Measurements from ENCODE around the gene RPUSD2.

Gene RPUSD2, protein sequence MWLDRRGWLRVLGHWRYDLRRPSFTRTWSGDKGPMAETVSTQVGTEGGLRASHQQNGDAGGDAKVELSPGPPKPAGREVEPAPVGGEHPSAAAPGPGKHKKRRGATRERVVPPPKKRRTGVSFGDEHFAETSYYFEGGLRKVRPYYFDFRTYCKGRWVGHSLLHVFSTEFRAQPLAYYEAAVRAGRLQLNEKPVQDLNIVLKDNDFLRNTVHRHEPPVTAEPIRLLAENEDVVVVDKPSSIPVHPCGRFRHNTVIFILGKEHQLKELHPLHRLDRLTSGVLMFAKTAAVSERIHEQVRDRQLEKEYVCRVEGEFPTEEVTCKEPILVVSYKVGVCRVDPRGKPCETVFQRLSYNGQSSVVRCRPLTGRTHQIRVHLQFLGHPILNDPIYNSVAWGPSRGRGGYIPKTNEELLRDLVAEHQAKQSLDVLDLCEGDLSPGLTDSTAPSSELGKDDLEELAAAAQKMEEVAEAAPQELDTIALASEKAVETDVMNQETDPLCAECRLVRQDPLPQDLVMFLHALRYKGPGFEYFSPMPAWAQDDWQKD

DNA sequence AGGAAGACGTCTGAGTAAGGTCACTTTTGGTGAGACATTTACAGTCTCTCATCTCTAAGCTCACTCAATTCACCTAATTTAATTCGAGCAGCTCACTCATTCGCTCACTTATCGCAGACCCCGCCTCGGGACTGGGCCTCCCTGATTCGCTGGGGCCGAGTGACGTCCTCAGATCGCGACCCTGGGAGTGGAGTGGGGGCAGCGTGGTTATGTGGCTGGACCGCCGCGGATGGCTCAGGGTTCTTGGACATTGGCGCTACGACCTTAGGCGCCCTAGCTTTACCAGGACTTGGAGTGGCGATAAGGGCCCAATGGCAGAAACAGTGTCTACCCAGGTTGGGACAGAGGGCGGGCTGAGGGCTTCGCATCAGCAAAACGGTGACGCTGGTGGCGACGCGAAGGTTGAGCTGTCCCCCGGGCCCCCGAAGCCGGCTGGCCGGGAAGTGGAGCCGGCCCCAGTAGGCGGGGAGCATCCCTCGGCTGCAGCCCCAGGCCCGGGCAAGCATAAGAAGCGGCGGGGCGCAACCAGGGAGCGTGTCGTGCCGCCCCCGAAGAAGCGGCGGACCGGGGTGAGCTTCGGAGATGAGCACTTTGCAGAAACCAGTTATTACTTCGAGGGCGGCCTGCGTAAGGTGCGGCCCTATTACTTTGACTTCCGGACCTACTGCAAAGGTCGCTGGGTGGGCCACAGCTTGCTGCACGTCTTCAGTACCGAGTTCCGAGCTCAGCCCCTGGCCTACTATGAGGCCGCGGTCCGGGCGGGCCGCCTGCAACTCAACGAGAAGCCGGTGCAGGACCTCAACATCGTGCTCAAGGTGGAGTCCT, at the start of gene RPUSD2:
Gene RPUSD2, plus strand, starts transcription at position 171 of the 825 bp plus-strand sequence. Its CDS starts 39 bp downstream, at position 210.
- DNase-seq: peak; percentile 94 to 95 (median 95)

DNA sequence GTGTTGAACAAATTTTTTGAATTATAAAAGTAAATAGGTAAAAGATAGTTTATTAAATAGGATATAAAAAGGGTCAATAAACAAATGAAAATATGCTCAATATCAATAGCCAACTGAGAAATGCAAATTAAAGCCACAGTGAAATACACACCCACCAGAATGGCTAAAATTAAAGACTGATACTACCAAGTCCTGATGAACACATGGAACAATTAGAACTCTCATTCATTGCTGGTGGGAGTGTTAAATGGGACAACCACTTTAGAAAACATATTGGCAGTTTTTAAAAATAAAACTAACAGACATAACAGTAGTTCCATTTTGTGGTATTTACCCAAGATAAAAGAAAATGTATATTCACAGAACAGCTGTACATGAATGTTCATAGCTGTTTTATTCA, 45.5 kb upstream of the RPUSD2 start:
- no peak for DNase-seq

DNA sequence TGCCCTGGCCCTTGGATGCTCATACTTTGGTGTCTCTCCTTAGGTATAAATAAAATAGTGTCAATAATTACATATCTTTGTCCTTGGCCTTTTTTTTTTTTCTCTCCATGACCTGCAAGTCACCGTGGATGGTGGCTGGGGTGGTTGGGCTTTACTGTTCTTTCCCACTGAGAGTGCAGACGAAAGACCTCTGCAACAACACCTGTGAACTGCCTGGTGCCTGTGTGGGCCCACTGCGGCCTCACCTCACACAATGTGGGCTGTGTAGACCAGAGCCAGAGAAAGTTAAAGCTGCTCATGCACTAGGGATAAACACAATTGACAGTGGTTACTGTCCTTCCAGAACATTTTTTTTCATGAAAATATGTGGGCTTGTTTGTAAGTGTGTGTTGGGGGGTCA, 43.2 kb upstream of the RPUSD2 start:
- no peak for DNase-seq

DNA sequence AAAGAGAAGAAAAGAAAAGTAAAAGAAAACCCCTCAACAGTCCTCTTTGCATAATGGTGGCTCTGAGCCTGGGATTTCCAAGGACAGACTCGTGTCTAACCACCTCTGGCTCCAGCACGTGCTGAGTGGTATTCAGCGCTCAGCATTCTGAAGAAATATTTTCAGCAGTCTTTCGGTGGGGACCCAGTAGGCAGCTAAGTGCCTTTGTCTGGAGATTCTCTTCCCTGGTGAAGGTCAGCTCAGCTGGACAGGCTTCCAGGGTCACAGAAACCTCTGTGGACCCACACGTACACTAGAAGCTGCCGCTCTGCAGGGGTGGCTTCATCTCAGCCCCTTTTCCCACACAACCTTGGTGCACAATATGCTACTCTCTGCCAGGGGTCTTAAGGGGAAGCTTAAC, 40.3 kb upstream of the RPUSD2 start:
- DNase-seq: no peak

DNA sequence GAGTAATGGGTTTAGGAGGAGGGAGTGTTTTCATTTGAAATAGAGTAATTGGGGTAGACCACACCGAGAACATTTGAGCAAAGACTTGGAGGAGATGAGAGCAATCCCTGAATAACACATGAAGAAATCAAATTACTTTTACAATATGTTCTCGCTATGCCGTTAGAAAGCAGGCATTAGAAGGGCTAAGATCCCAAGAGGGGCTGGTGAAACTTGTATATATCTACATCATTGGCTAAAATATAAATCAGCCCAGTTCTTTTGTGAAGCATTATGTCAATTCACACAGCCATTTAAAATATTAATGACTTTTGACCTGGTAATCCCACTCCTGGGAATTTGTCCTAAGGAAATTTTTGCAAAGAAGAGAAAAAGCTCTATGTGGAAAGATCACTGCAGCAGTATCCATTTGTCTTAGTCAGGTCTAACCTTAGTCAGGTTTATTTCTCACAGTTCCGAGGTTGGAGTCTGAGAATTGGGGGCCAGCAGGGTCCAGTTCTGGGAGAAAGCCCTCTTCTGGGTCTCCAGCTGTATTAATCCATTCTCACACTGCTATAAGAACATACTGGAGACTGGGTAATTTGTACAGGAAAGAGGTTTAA, 35.2 kb upstream of the RPUSD2 start:
- no peak for DNase-seq

DNA sequence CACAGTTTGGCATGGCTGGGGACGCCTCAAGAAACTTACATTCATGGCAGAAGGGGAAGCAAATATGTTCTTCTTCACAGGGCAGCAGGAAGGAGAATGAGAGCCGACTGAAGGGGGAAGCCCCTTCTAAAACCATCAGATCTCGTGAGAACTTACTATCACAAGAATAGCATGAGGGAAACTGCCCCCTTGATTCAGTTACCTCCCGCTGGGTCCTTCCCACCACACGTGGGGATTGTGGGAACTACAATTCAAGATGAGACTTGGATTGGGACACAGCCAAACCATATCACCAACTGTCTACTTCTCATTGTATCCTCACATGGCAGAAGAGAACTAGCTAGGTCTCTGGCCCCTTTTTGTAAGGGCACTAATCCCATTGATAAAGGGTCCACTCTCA, 34.7 kb upstream of the RPUSD2 start:
- no peak for DNase-seq

DNA sequence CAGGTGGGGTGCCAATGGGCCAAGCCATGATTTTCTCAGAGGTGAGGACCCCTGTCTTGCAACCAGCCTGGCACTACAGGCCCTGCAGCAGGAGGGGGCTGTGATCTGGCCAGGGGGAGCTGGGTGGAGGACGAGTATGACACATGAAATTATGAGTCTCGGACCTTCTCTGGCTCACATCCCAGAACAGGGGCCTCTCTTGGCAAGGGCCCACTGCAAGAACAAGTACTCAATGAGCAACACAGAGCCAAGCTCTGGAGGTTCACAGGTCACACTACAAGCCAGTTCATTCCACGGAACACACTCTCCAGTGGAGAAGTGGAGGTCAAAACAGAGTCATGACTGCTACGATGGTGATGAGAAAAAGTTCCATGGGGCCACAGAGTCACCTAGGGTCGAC, 32.6 kb upstream of the RPUSD2 start:
- DNase-seq: no peak

DNA sequence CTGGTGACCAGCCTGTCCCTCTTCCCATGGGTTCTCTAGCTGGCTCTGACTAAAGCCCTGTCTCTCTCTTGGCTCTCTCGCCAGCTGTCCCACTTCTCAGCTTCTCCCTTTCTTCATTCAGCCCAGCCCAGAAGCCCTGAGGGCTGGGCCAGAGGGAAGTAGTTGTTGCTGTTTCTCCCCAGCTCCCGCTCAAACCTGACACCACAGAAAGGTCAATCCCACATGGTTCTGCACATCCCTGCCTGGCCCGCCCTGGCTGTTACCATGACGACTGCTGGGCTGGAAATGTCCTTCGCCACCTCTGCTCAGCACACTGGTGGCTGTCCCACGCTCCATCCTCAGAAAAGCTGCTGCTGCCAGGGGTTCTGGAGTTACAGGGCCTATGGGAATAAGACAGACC, 30.1 kb upstream of the RPUSD2 start:
- DNase-seq: no peak

DNA sequence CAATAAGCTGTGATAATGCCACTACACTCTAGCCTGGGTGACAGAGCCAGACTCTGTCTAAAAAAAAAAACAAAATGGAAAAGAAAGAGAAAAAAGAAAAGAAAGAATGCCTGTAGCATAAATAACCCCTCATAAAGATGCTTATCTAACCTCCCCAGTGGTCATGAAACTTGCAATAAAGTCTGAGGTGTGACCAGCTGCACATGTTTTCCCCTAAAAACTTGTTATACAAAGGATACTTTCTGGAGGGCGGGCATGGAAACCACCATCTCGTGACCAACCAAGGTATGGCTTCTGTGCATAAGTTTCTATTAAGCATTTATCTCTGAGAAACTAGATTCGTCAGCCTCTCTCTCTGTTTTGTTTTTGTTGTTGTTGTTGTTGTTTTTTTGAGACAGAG, 26.0 kb upstream of the RPUSD2 start:
- no peak for DNase-seq

DNA sequence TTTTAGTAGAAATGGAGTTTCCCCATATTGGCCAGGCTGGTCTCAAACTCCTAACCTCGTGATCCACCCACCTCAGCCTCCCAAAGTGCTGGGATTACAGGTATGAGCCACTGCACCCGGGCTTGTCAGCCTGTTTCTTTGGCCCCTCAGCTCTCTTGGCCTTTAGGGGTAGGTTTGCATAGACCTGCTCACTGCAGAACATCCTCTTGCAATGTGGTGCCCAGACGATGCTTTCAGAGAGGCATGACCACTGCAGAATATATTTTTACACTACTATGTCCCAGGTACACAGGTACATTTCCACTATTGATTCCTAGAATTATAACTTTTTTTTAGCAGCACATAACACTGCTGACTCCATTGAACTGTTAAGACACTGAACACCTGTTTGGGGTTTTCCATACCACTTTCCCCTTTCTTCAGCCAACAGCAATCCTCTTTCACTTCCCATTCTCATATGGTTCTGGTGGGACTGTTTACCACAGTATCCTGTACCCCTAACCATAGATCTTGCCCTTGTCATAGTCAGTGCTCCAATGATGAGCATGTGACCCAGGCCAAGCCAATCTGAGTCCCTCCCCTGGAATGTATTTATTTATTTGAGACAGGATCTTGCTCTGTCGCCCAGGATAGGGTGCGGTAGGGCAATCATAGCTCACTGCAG, 25.3 kb upstream of the RPUSD2 start:
- DNase-seq: no peak

DNA sequence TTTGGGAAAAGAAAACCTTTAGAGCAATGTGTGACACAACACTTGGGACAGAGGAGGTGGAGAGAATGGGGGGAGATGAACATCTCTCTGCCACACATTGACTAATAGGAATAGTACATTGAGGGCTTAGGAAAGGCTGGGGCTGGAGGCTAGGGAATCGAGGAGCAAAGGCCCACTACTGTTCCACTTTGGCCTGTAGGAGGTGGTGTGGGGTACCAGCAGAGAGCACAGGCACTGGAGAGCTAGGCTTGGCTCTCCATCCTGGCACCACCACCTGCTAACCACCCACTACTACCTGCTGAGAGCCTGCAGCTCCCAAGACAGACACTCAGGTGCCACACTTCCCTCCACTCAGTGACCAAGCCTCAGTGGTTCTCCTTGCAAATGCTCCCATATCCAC, 23.6 kb upstream of the RPUSD2 start:
- no peak for DNase-seq

DNA sequence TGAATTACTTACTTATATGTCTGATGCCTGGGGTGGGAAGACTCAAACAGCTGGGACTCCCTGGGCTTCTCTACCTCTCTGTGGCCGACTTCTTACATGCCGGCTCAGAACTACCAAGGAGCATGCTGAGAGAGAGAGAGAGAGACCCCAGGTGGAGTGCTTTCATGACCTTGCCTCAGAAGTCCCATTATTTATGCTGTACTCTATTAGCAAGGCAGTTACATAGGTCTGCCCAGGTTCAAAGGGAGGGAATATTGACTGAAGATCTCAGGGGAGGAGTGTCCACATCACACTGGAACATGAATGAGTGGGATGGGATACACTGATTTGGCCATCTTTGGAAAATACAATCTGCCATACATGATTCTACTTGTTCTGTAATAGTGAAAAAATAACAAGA, 20.5 kb upstream of the RPUSD2 start:
- DNase-seq: no peak

DNA sequence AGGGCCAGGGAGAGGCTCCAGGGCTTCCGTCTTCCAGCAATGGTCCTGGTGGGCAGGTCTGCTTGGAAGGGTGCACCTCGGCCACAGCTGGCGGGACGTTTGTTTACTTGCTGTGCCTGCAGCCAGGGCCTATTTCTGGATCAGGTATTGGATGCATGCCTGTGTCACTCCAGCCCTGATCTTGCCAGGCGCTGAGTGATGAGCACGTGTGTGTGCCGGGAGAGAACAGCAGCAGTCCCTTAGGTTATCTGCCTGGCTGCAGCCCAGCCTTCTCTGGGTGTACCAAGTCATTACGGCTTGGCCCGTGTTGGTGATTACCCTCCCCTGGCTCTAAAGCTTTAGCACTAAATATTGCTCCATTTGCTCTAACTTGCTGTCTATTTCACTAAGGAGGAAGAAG, 19.2 kb upstream of the RPUSD2 start:
- DNase-seq: peak in 1 of 3 donors; percentile 12

DNA sequence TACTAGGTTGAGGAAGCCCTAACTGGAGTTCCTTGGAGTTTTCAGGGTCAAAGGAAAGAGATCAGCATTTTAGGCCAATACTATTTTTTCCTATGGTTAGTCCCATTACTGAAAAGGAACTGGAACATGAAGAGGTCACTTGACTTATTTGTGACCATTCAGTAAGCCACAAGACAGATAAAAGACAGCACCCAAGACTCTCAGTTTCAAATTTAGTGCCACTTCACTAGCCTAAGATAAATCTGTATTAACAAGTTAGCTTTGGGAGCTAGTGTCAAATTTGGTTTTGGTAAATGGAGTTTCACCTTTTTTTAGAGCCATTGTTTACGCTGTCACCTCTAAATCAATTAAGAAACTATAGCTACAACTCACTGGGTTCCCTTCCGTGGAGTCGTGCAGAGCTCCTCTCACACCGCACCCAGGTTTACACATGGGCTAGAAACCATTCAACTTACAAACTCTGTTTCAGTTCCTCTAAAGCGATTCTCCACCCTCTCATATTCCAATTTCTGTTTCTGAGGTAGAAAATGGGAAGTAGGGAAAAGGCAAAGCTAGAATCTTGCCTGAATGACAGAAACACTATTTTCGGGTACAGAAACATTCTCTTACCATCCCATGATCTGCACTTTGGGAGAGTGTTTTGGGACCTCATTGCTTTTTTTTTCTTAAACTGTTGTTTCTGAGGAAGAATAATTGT, 18.6 kb upstream of the RPUSD2 start:
- peak; percentile 69 to 84 (median 83) for DNase-seq

DNA sequence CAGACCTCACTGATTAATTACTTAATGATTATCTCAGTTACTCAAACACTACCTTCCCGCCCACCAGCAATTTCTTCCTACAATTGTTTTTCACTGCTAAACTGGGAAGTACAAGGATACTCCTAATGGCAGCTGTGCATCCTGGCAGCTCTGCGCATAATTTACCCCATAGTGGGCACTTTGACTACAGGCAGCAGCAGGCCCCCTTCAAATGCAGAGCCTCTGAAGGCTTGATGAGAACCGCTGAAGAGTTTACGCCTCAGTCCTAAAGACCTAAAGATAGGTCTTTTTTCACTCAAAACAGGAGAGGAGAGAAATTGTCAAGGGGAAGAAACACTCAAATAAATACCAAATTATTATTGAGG, 15.0 kb upstream of the RPUSD2 start:
- DNase-seq: no peak

DNA sequence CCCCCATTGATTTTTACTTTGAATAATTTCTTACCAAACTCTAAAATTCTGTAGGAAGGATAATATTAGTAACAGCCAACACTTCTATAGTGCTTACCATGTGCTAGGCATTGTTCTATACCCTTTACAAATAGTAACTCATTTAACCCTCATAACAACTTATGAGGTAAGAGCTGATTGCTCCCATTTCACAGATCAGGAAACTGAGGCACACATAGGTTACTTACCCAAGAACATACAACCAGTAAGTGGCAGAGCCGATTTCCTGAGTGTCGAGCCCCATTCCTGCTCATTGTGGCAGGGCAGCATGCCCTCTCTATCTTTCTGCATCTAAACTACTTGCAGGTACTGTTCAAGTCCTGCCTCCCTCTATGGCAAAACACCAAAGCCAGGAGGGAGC, 13.2 kb upstream of the RPUSD2 start:
- DNase-seq: no peak

DNA sequence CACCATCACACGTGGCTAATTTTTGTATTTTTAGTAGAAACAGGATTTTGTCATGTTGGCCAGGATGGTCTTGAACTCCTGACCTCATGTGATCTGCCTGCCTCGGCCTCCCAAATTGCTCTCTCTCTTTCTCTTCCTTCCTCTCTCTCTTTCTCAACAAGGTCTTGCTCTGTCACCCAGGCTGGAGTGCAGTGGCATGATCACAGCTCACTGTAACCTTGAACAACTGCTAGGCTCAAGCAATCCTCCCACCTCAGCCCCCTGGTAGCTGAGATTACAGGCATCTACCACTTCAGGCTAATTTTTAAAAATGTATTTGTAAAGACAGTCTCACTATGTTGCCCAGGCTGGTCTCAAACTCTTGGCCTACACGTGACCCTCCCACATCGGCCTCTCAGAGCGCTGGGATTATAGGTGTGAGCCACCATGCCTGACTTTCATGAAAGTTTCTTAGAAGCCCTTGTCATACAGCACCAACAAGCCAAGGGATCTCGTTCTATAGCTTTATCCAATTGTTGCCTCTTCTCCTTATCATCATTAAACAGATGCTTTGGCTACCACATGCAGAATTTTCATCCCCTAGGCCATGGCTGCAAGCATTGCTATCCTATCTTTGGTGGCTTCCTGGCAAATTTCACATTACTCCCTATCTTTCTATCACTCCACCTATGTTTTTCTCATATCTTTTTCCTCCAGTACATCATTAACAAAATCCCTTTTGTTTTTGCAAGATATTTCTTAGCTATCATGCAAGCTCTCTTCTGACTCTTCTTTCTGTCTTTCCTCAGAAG, 10.0 kb upstream of the RPUSD2 start:
- DNase-seq: no peak

DNA sequence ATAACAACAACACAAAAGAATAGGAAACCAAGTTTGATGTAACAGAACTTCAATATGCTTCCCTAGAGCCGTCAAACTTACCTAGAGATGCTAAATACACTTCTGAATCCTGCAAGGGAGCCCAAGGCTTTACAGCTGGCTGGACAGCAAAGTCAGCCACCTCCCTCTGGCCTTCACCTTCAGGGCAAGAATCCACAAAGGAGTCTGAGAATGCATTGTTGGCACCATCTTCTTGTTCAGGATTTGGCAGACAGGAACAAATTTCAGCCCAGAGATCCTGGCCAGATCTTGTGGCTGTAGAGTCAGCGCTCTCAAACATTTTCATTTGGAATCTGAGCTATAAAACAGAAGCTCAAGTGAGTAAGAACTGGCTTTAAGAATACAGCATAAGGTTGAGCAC, 6.4 kb upstream of the RPUSD2 start:
- DNase-seq: no peak

DNA sequence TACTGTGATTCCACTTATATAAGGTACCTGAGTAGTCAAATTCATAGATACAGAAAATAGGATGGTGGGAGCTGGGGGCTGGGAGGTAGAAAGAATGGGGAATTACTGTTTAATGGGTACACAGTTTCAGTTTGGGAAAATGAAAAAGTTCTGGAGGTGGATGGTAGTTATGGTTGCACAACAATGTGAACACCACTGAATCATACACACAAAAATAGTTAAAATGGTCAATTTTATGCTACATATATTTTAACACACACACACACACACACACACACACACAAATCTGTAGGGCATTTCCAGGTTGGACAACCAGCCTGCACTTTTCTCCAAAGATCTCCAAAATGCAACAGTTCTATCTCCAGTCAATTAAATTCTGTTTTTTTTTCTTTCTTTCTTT, 5.7 kb upstream of the RPUSD2 start:
- peak; percentile 52 to 71 (median 60) for DNase-seq

DNA sequence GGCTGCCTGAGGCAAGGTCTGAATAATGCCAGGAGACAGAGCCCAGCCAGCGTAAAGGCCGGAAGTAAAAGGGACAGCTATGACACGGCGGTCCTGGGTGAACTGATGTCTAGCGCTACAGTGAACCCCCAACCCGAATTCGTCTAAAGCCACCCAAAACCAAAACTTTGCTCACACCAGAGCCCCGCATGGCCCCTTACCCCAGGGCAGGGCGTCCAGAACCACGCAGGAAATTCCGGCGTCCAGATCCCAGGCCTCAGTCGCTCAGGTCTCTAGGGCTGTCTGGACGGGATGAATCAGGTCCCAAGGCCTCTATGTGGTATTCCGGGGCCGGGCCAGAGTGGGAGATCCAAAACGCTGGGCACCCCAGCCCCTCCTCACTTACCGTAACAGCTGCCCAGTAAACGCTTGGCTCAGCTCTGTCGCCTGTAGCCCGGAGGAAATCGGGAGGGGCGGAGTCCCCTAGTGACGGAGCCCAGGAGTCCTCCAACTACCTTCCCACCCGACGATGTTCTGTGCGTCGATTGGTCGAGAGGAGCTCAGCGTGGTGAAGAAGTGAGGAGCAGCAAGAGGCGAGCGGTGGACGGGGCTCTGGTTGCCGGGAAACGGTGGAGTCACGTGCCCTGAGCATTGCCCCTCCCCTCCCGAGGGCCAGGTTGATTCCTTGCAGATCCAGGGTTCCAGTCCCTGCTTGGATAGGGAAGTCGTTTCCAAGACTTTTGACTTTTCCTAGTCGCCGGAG, 4.3 kb upstream of the RPUSD2 start, which contains the start of gene CCDC32:
Gene CCDC32, minus strand, starts transcription at position 452 of the 742 bp plus-strand sequence. CDS start 2,027 bp downstream, outside the sequence.
- peak; percentile 97 to 99 (median 98) for DNase-seq

All from suppressor macrophage treated with lipopolysaccharide for 1 hour (primary cell).